ENCODE measurements around the gene ARHGEF9.
"Not testable (repeated sequence)": the region's sequence is repeated elsewhere in the genome, so short reads cannot be mapped to it uniquely, and the experiment has no call there.

Gene ARHGEF9

GRCh38 chrX:63784902-63785707, at the start of gene ARHGEF9:
Gene ARHGEF9, minus strand, starts transcription at chrX:63785214. Its CDS starts 69 bp downstream, at chrX:63785145.
- no peak for DNase-seq (ENCODE audit: extremely low spot score)
- POLR2A ChIA-PET = no interaction called here
- TF ChIP-seq LEF1 (IDR thresholded peaks at IDR 0.05; ENCODE audit: borderline replicate concordance) (no peak), FOXA1 (IDR thresholded peaks at IDR 0.05) (no peak), NFRKB (IDR thresholded peaks at IDR 0.05) (no peak), HDGF (IDR thresholded peaks at IDR 0.05; ENCODE audit: borderline replicate concordance) (no peak), FOXK2 (IDR thresholded peaks at IDR 0.05) (no peak), FOXM1 (IDR thresholded peaks at IDR 0.05; ENCODE audit: borderline replicate concordance) (no peak), L3MBTL2 (conservative IDR thresholded peaks at IDR 0.05) (no peak), TARDBP (IDR thresholded peaks at IDR 0.05) (no peak), ARNT (IDR thresholded peaks at IDR 0.05) (no peak), ZNF384 (IDR thresholded peaks at IDR 0.05) (no peak)
- CTCF ChIA-PET = no interaction called here

GRCh38 chrX:63825446-63825845, 40.4 kb upstream of the ARHGEF9 start:
- CTCF ChIA-PET; DNase-seq (ENCODE audit: extremely low spot score); POLR2A ChIA-PET: not testable (repeated sequence)

GRCh38 chrX:63818156-63818555, 33.1 kb upstream of the ARHGEF9 start:
- DNase-seq (ENCODE audit: extremely low spot score) = no peak
- ChIA-PET CTCF (no interaction called here), POLR2A (no interaction called here)
- TF ChIP-seq SP1 (IDR thresholded peaks at IDR 0.05) (no peak), FOXM1 (IDR thresholded peaks at IDR 0.05; ENCODE audit: borderline replicate concordance) (no peak), CTBP1 (IDR thresholded peaks at IDR 0.05; ENCODE audit: borderline replicate concordance) (no peak), SUZ12 (IDR thresholded peaks at IDR 0.05) (no peak), NFRKB (IDR thresholded peaks at IDR 0.05) (no peak), ELF4 (IDR thresholded peaks at IDR 0.05) (no peak), FOXA1 (IDR thresholded peaks at IDR 0.05) (no peak), LEF1 (IDR thresholded peaks at IDR 0.05; ENCODE audit: borderline replicate concordance) (no peak), PKNOX1 (IDR thresholded peaks at IDR 0.05) (no peak), HDGF (IDR thresholded peaks at IDR 0.05; ENCODE audit: borderline replicate concordance) (no peak), TARDBP (IDR thresholded peaks at IDR 0.05) (no peak), L3MBTL2 (conservative IDR thresholded peaks at IDR 0.05) (no peak), FOXK2 (IDR thresholded peaks at IDR 0.05) (no peak), ZNF384 (IDR thresholded peaks at IDR 0.05) (no peak), ARNT (IDR thresholded peaks at IDR 0.05) (no peak), BHLHE40 (IDR thresholded peaks at IDR 0.05; ENCODE audit: borderline replicate concordance) (no peak)

- DNase-seq (ENCODE audit: extremely low spot score) = no peak
- no peak for TF ChIP-seq ZNF384 (IDR thresholded peaks at IDR 0.05)
- TF ChIP-seq NFRKB (IDR thresholded peaks at IDR 0.05) = no peak
- no peak for TF ChIP-seq FOXK2 (IDR thresholded peaks at IDR 0.05)
- no peak for TF ChIP-seq FOXA1 (IDR thresholded peaks at IDR 0.05)
- TF ChIP-seq SP1 (IDR thresholded peaks at IDR 0.05) = no peak
- TF ChIP-seq ARNT (IDR thresholded peaks at IDR 0.05) = no peak
- no peak for TF ChIP-seq SUZ12 (IDR thresholded peaks at IDR 0.05)
- no peak for TF ChIP-seq LEF1 (IDR thresholded peaks at IDR 0.05; ENCODE audit: borderline replicate concordance)
- no peak for TF ChIP-seq HDGF (IDR thresholded peaks at IDR 0.05; ENCODE audit: borderline replicate concordance)
- no peak for TF ChIP-seq BHLHE40 (IDR thresholded peaks at IDR 0.05; ENCODE audit: borderline replicate concordance)
- CTCF ChIA-PET = no interaction called here
- POLR2A ChIA-PET = no interaction called here
These were observed 32.7 kb upstream of the ARHGEF9 start for GRCh38 chrX:63817696-63818095.

- CTCF ChIA-PET = interaction anchor here (0.7 kb wide), 2 partner anchors 88 to 962 kb away, joined by 3 read pairs; no protein-coding TSS in a partner anchor
- POLR2A ChIA-PET = no interaction called here
- TF ChIP-seq L3MBTL2 (conservative IDR thresholded peaks at IDR 0.05) (no peak), PKNOX1 (IDR thresholded peaks at IDR 0.05) (no peak), FOXM1 (IDR thresholded peaks at IDR 0.05; ENCODE audit: borderline replicate concordance) (no peak), NFRKB (IDR thresholded peaks at IDR 0.05) (no peak), SUZ12 (IDR thresholded peaks at IDR 0.05) (no peak), BHLHE40 (IDR thresholded peaks at IDR 0.05; ENCODE audit: borderline replicate concordance) (no peak), FOXK2 (IDR thresholded peaks at IDR 0.05) (no peak), FOXA1 (IDR thresholded peaks at IDR 0.05) (no peak), CTBP1 (IDR thresholded peaks at IDR 0.05; ENCODE audit: borderline replicate concordance) (no peak), HDGF (IDR thresholded peaks at IDR 0.05; ENCODE audit: borderline replicate concordance) (no peak), TARDBP (IDR thresholded peaks at IDR 0.05) (no peak), ZNF384 (IDR thresholded peaks at IDR 0.05) (no peak), ELF4 (IDR thresholded peaks at IDR 0.05) (no peak)
- DNase-seq (ENCODE audit: extremely low spot score) = no peak
These were observed 27.8 kb upstream of the ARHGEF9 start for GRCh38 chrX:63812823-63813222.

- DNase-seq (ENCODE audit: extremely low spot score) = no peak
- no peak for TF ChIP-seq PKNOX1 (IDR thresholded peaks at IDR 0.05)
- no peak for TF ChIP-seq NFRKB (IDR thresholded peaks at IDR 0.05)
- no peak for TF ChIP-seq TARDBP (IDR thresholded peaks at IDR 0.05)
- TF ChIP-seq FOXM1 (IDR thresholded peaks at IDR 0.05; ENCODE audit: borderline replicate concordance) = no peak
- TF ChIP-seq ELF4 (IDR thresholded peaks at IDR 0.05) = no peak
- no peak for TF ChIP-seq ARNT (IDR thresholded peaks at IDR 0.05)
- TF ChIP-seq LEF1 (IDR thresholded peaks at IDR 0.05; ENCODE audit: borderline replicate concordance) = no peak
- TF ChIP-seq SP1 (IDR thresholded peaks at IDR 0.05) = no peak
- no peak for TF ChIP-seq L3MBTL2 (conservative IDR thresholded peaks at IDR 0.05)
- no peak for TF ChIP-seq HDGF (IDR thresholded peaks at IDR 0.05; ENCODE audit: borderline replicate concordance)
- no peak for TF ChIP-seq CTBP1 (IDR thresholded peaks at IDR 0.05; ENCODE audit: borderline replicate concordance)
- no peak for TF ChIP-seq ZNF384 (IDR thresholded peaks at IDR 0.05)
- TF ChIP-seq FOXA1 (IDR thresholded peaks at IDR 0.05) = no peak
- TF ChIP-seq BHLHE40 (IDR thresholded peaks at IDR 0.05; ENCODE audit: borderline replicate concordance) = no peak
- TF ChIP-seq FOXK2 (IDR thresholded peaks at IDR 0.05) = no peak
- TF ChIP-seq SUZ12 (IDR thresholded peaks at IDR 0.05) = no peak
- ChIA-PET POLR2A (no interaction called here), CTCF (no interaction called here)
These were observed 25.7 kb upstream of the ARHGEF9 start for GRCh38 chrX:63810746-63811145.
